HEK293 (cell line): ENCODE data around the gene IL1RAP.

Source experiments
- CTCF ChIA-PET: fragments of 350-600 bp; formaldehyde crosslinking; extraction: SDS; loops from one replicate; lab custom pipeline; 2021; ENCODE audit warnings: antibody characterized with exemption; lab: Yijun Ruan, JAX
- POLR2A ChIA-PET: fragments of 300-600 bp; formaldehyde crosslinking; extraction: SDS; loops from one replicate; lab custom pipeline; 2020; ENCODE audit warnings: antibody characterized with exemption, inconsistent platforms; lab: Yijun Ruan, JAX
- H3K27ac ChIP-seq: fragments of 200-500 bp; sonication (Bioruptor generic); 2 replicates; pipeline ENCODE4 v1.5.1; 2014; ENCODE audit warnings: low read depth, low read length, control low read depth, inconsistent platforms; ENCODE audit errors: extremely low read depth
- H3K36me3 ChIP-seq, 2 experiments: fragments of 200-500 bp in 1 of 2; sonication (Bioruptor generic) in 1 of 2; 1 replicate in 1 of 2; 2 replicates in 1 of 2; pipeline ENCODE4 v1.5.1; 2014 to 2017; ENCODE audit warnings: inconsistent platforms in 2 of 2, low read length in 2 of 2; ENCODE audit not compliant: control insufficient read depth in 2 of 2, insufficient read depth in 1 of 2
- H3K4me1 ChIP-seq: fragments of 200-500 bp; sonication (Bioruptor generic); 2 replicates; pipeline ENCODE4 v1.5.1; 2014; ENCODE audit warnings: mild to moderate bottlenecking, low read length, inconsistent platforms; ENCODE audit not compliant: control insufficient read depth, insufficient read depth
- H3K4me3 ChIP-seq: 2 replicates; pipeline ENCODE4 v1.5.1; 2011; ENCODE audit warnings: low read depth, mild to moderate bottlenecking, control low read depth, low read length, moderate library complexity
- H3K9me3 ChIP-seq: fragments of 200-500 bp; sonication (Bioruptor generic); 2 replicates; pipeline ENCODE4 v1.5.1; 2014; ENCODE audit warnings: low read depth, low read length, inconsistent platforms; ENCODE audit not compliant: control insufficient read depth, insufficient read depth
- ELK4 ChIP-seq: IDR thresholded peaks from 2 replicates; pipeline ENCODE4 v1.6.1; 2011; ENCODE audit warnings: mild to moderate bottlenecking, low read depth, low read length, borderline replicate concordance
- FEZF1 ChIP-seq: fragments of 450-650 bp; formaldehyde crosslinking; IDR thresholded peaks from 2 replicates; pipeline ENCODE4 v1.5.1; 2016; ENCODE audit warnings: missing biosample characterization, missing genetic modification characterization
- INSM2 ChIP-seq: fragments of 450-650 bp; formaldehyde crosslinking; IDR thresholded peaks from 2 replicates; pipeline ENCODE4 v1.5.1; 2016; ENCODE audit warnings: missing biosample characterization, missing genetic modification characterization
- PRDM1 ChIP-seq: fragments of 450-650 bp; formaldehyde crosslinking; IDR thresholded peaks from 2 replicates; pipeline ENCODE4; 2016; ENCODE audit warnings: missing biosample characterization, missing genetic modification characterization
- SALL2 ChIP-seq: fragments of 450-650 bp; formaldehyde crosslinking; IDR thresholded peaks from 2 replicates; pipeline ENCODE4 v1.5.0; 2017; ENCODE audit warnings: missing biosample characterization, mild to moderate bottlenecking, missing genetic modification characterization, borderline replicate concordance
- SETDB1 ChIP-seq: IDR thresholded peaks from one replicate; pipeline ENCODE4 v1.6.1; 2017; ENCODE audit warnings: mild to moderate bottlenecking, low read length, moderate library complexity, mixed read lengths; ENCODE audit not compliant: insufficient read length
- TRIM28 ChIP-seq: IDR thresholded peaks from 2 replicates; pipeline ENCODE4 v1.6.1; 2011; ENCODE audit warnings: low read length, control low read depth, borderline replicate concordance
- TSHZ1 ChIP-seq: fragments of 450-650 bp; formaldehyde crosslinking; IDR thresholded peaks from 2 replicates; pipeline ENCODE4 v1.5.1; 2016; ENCODE audit warnings: missing biosample characterization, missing genetic modification characterization, borderline replicate concordance
- ZBTB17 ChIP-seq: fragments of 450-650 bp; formaldehyde crosslinking; IDR thresholded peaks from 2 replicates; pipeline ENCODE4 v1.5.1; 2016; ENCODE audit warnings: missing biosample characterization, missing genetic modification characterization
- ZFHX2 ChIP-seq: fragments of 450-650 bp; formaldehyde crosslinking; conservative IDR thresholded peaks from 2 replicates; pipeline ENCODE4 v1.5.1; 2016; ENCODE audit warnings: missing biosample characterization, missing genetic modification characterization
- ZIC2 ChIP-seq: fragments of 450-650 bp; formaldehyde crosslinking; IDR thresholded peaks from 2 replicates; pipeline ENCODE4 v1.5.1; 2016; ENCODE audit warnings: missing biosample characterization, missing genetic modification characterization
- ZNF10 ChIP-seq: fragments of 450-650 bp; formaldehyde crosslinking; IDR thresholded peaks from 2 replicates; pipeline ENCODE4 v1.5.1; 2017; ENCODE audit warnings: missing biosample characterization, missing genetic modification characterization
- ZNF114 ChIP-seq: fragments of 450-650 bp; formaldehyde crosslinking; IDR thresholded peaks from 2 replicates; pipeline ENCODE4 v1.5.0; 2017; ENCODE audit warnings: missing biosample characterization, missing genetic modification characterization
- ZNF221 ChIP-seq: fragments of 450-650 bp; formaldehyde crosslinking; IDR thresholded peaks from 2 replicates; pipeline ENCODE4 v1.5.1; 2017; ENCODE audit warnings: missing biosample characterization, missing genetic modification characterization, borderline replicate concordance
- ZNF335 ChIP-seq: fragments of 450-650 bp; formaldehyde crosslinking; conservative IDR thresholded peaks from 2 replicates; pipeline ENCODE4 v1.5.1; 2016; ENCODE audit warnings: missing biosample characterization, missing genetic modification characterization
- ZNF354C ChIP-seq: fragments of 450-650 bp; formaldehyde crosslinking; IDR thresholded peaks from 2 replicates; pipeline ENCODE4 v1.5.1; 2016; ENCODE audit warnings: missing biosample characterization, missing genetic modification characterization, low read depth, borderline replicate concordance
- ZNF548 ChIP-seq: fragments of 450-650 bp; formaldehyde crosslinking; IDR thresholded peaks from 2 replicates; pipeline ENCODE4 v1.5.1; 2016; ENCODE audit warnings: missing biosample characterization, missing genetic modification characterization
- ZNF580 ChIP-seq: fragments of 450-650 bp; formaldehyde crosslinking; IDR thresholded peaks from 2 replicates; pipeline ENCODE4 v1.5.1; 2016; ENCODE audit warnings: missing biosample characterization, missing genetic modification characterization
- ZNF621 ChIP-seq: fragments of 450-650 bp; formaldehyde crosslinking; IDR thresholded peaks from 2 replicates; pipeline ENCODE4 v1.5.1; 2017; ENCODE audit warnings: missing biosample characterization, missing genetic modification characterization
- ZNF639 ChIP-seq: fragments of 450-650 bp; formaldehyde crosslinking; IDR thresholded peaks from 2 replicates; pipeline ENCODE4 v1.5.1; 2016; ENCODE audit warnings: missing biosample characterization, missing genetic modification characterization
- ZNF645 ChIP-seq: fragments of 450-650 bp; formaldehyde crosslinking; IDR thresholded peaks from 2 replicates; pipeline ENCODE4; 2016; ENCODE audit warnings: missing biosample characterization, missing genetic modification characterization
- ZNF670 ChIP-seq: fragments of 450-650 bp; formaldehyde crosslinking; IDR thresholded peaks from 2 replicates; pipeline ENCODE4 v1.5.1; 2016; ENCODE audit warnings: missing biosample characterization, missing genetic modification characterization, low read depth
- ZNF704 ChIP-seq: fragments of 450-650 bp; formaldehyde crosslinking; IDR thresholded peaks from 2 replicates; pipeline ENCODE4 v1.5.1; 2016; ENCODE audit warnings: missing biosample characterization, missing genetic modification characterization
- ZNF830 ChIP-seq: fragments of 450-650 bp; IDR thresholded peaks from 2 replicates; pipeline ENCODE4 v1.5.0; 2018; ENCODE audit warnings: missing biosample characterization, missing genetic modification characterization, low read depth, mild to moderate bottlenecking, moderate library complexity
- ZSCAN16 ChIP-seq: fragments of 450-650 bp; formaldehyde crosslinking; IDR thresholded peaks from 2 replicates; pipeline ENCODE4 v1.5.1; 2016; ENCODE audit warnings: missing biosample characterization, missing genetic modification characterization

IL1RAP gene

GRCh38 chr3:190641564-190641963, 127.7 kb downstream of the IL1RAP start:
- Histone ChIP-seq H3K36me3 (no peaks in the 10 kb centered on the region), H3K9me3 (no peaks in the 10 kb centered on the region), H3K4me3 (no peak overlapping the region), H3K27ac (no peak overlapping the region), H3K4me1 (no peaks in the 10 kb centered on the region)
- TF ChIP-seq ZIC2 (tag by site-specific recombination) (no peak), ZNF830 (tag by site-specific recombination) (no peak), ZNF114 (tag by site-specific recombination) (no peak), FEZF1 (tag by site-specific recombination) (no peak), ZNF580 (tag by site-specific recombination) (no peak), ZNF670 (tag by site-specific recombination) (no peak), ZNF621 (tag by site-specific recombination) (no peak), TRIM28 (no peak), ELK4 (no peak), ZNF354C (no peak), ZFHX2 (no peak), ZSCAN16 (tag by site-specific recombination) (no peak), SALL2 (tag by site-specific recombination) (no peak), ZNF645 (no peak), ZNF221 (tag by site-specific recombination) (no peak), ZNF704 (tag by site-specific recombination) (no peak), TSHZ1 (no peak), ZNF335 (tag by site-specific recombination) (no peak)
- CTCF ChIA-PET: no interaction called here
- POLR2A ChIA-PET: no interaction called here

GRCh38 chr3:190642016-190642415, 128.1 kb downstream of the IL1RAP start:
- TF ChIP-seq ZNF548 (no peak), ZNF639 (no peak), ZBTB17 (tag by site-specific recombination) (no peak), ZNF10 (tag by site-specific recombination) (no peak), INSM2 (tag by site-specific recombination) (no peak), PRDM1 (tag by site-specific recombination) (no peak), SETDB1 (no peak)
- POLR2A ChIA-PET: no interaction called here
- Histone ChIP-seq H3K9me3 (no peaks in the 10 kb centered on the region), H3K4me3 (no peak overlapping the region), H3K36me3 (no peaks in the 10 kb centered on the region), H3K4me1 (no peaks in the 10 kb centered on the region), H3K27ac (no peak overlapping the region)
- CTCF ChIA-PET: interaction anchor here (0.8 kb wide), 1 partner anchor 59 kb away, joined by 3 read pairs; no protein-coding TSS in a partner anchor
